SH-SY5Y (cell line): ENCODE data around the gene TMEM37.

ENCODE experiments used
- GATA2 ChIP-seq: IDR thresholded peaks from 2 replicates; pipeline ENCODE4 v1.6.1; 2011; ENCODE audit warnings: mild to moderate bottlenecking, low read depth, low read length
- GATA3 ChIP-seq: IDR thresholded peaks from 2 replicates; pipeline ENCODE4 v1.6.1; 2011; ENCODE audit warnings: low read depth, mild to moderate bottlenecking, low read length, moderate library complexity

DNA sequence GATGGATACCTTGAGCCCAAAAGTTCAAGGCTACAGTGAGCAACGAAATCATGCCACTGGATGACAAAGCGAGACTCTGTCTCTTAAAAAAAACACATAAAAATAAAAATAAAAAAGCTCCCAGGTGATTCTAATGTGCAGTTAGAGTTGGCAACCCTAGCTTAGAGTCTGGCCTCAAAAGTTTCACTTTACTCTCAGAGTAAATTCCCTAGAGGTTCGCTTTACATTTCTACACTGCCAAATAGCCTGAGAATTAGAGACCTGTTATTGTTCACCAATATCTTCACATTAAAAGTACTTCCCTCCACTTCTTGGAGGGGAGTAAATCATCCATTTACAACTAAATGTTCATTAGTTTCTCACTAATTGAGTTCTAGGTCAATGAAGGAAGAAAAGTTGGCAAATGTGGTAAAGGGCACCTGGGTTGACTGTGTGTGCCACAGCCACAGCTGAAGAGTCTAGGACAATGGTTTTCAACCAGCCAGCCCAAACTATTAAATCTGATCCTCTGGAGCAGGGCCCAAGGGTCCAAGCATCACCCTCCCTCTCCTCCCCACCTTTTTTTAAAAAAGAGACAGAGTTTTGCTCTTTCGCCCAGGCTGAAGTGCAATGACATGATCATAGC, 15.2 kb upstream of the TMEM37 start:
- TF ChIP-seq GATA2: no peak
- no peak for TF ChIP-seq GATA3
